GM13976 (cell line): ENCODE data around the gene ACVR1.

Experiments used
- DNase-seq: peaks from one replicate; pipeline ENCODE4 v3.0.0; 2012; ENCODE audit warnings: low spot score
- in situ Hi-C: fragments of 300-500 bp; cut with MboI; formaldehyde crosslinking; loops from one replicate; pipeline ENCODE4 v1.12.0; 2022; ENCODE audit warnings: low sequenced_read_pairs, mixed read lengths, inconsistent platforms; ENCODE audit not compliant: unreplicated experiment
- TF ChIP-seq, protein P1 (sequence below): IDR thresholded peaks from 2 replicates; pipeline ENCODE4 v1.5.1; 2012; ENCODE audit warnings: borderline replicate concordance, mild to moderate bottlenecking; ENCODE audit not compliant: insufficient read depth; ENCODE audit errors: extremely low read depth, missing control alignments, control extremely low read depth

Gene ACVR1

DNA sequence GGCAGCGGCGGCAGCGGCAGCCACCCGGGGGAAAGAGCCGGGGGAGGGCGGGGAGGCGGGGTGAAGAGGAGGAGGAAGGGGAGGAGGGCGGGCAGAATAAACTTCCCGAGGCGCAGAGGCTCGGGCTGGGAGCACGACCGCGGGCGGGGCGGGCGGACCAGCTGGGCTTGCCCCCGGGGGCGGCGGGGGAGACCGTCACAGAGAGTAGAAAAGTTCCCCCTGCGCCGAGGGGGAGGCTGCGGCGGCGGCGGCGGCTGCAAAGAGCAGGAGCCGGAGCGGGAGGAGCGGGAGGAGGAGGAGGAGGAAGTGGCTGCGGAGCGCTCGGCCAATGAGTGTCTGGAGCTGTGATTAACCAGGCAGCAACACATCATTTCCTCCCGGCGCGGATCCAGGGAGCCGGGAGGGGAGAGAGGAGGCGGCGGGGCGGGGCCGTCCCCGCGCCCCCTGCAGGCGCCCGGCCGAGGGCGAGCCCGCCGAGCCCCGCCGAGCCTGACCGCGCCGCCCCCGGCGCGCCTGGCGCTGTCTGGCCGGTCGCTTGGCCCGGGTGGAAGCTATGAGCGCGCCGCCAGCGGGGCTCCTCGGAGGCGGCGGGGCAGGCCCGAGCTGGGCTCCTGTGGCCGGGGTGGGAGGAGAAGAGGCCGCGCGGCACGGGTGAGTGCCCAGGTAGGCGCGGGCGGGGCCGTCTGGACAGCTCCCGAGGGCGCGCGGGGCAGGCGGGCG, at the start of gene ACVR1:
TSS of gene ACVR1 (minus strand) at position 265 of the 720 bp plus-strand sequence. CDS start 76,837 bp downstream, outside the sequence.
- in situ Hi-C loops = no loop called here
- DNase-seq = peak; percentile 86

DNA sequence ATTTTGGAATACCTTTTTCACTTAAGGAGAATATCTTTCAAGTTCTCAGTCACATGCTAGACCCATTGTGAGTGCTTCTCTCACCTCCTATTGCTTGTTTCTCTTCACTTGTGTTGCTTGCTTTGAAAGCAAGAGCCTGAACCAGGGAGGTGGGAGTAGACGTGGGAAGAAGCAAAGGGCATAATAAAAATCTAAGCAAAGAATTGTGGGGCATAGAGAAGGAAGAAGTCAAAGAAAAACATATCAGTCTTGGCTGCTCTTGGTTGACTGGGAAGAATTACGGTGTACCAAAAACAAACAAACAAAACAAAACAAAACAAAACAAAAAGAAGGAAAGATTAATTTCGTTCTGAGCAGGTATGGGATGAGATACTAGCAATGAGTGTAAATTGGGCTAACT, 48.9 kb upstream of the ACVR1 start:
- in situ Hi-C loops = no loop called here
- TF ChIP-seq, protein P1, sequence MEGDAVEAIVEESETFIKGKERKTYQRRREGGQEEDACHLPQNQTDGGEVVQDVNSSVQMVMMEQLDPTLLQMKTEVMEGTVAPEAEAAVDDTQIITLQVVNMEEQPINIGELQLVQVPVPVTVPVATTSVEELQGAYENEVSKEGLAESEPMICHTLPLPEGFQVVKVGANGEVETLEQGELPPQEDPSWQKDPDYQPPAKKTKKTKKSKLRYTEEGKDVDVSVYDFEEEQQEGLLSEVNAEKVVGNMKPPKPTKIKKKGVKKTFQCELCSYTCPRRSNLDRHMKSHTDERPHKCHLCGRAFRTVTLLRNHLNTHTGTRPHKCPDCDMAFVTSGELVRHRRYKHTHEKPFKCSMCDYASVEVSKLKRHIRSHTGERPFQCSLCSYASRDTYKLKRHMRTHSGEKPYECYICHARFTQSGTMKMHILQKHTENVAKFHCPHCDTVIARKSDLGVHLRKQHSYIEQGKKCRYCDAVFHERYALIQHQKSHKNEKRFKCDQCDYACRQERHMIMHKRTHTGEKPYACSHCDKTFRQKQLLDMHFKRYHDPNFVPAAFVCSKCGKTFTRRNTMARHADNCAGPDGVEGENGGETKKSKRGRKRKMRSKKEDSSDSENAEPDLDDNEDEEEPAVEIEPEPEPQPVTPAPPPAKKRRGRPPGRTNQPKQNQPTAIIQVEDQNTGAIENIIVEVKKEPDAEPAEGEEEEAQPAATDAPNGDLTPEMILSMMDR = no peak

More for the DNA sequence above, at the start of gene ACVR1:
- TF ChIP-seq, protein P1 = no peak

DNA sequence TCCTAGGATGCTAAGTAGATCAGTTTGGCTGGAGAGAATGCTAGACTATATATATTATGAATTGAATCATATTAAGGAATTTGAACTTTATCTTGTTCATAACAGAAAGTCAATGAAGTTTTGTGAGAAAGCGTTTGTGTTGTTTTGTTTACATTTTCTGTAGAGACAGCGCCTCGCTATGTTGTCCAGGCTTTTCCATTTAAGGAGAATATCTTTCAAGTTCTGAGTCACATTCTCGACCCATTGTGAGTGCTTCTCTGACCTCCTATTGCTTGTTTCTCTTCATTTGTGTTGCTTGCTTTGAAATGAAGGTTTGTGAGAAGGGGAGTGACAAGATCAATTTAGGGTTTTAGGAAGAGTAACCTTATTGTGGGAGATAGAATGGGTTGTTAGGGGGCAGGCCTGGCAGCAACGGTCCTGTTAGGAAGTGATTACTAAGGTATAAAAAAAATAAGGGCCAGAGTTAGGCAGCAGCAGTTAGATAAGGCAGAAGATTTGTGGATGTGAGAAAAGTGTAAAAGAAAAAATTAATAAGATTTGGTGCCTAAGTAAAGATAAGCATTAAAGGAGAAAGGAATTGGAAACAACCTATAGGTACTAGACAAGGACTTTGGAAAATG, 47.6 kb upstream of the ACVR1 start:
- in situ Hi-C loops = no loop called here
- DNase-seq = no peak
- TF ChIP-seq, protein P1 = no peak

More for the DNA sequence above, 48.9 kb upstream of the ACVR1 start:
- no peak for DNase-seq

DNA sequence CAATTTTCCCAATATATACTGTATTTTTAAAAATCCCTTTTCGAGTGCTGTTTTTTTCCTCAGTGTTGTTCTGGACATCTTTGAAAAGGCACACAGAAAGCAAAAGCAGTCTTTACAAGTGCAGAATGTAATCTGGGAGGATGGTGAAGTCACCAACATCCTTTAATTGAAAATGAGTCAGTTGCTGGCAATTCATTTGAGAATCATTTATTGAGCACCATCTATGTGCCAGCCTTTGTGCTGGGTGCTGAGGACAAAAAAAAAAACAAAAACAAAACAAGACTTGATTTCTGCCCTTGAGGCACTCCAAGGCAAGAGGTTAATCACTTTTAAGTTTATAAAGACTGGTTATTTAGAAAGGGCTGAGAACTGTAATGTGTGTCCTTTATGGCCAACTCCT, 46.7 kb upstream of the ACVR1 start:
- TF ChIP-seq, protein P1 = no peak
- in situ Hi-C loops = no loop called here
- no peak for DNase-seq

DNA sequence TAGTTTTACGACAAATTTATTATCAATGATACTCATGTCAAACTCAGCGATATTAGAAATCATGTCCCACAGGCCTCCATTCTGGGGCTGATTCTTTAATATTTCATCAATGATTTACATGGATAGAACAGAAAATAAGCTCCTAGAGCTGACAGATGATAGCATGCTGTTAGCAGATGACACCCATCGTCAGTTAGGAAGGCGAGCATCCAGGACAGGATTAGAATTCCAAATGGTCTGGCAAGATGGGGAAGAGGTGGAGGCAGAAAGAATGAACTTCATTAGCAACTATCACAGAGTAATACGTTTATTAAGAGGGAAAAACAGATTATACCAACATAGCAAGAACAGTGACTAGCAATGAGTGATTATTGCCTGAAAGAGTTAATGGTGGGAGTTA, 46.2 kb upstream of the ACVR1 start:
- in situ Hi-C loops = no loop called here
- DNase-seq = no peak
- TF ChIP-seq, protein P1 = no peak

DNA sequence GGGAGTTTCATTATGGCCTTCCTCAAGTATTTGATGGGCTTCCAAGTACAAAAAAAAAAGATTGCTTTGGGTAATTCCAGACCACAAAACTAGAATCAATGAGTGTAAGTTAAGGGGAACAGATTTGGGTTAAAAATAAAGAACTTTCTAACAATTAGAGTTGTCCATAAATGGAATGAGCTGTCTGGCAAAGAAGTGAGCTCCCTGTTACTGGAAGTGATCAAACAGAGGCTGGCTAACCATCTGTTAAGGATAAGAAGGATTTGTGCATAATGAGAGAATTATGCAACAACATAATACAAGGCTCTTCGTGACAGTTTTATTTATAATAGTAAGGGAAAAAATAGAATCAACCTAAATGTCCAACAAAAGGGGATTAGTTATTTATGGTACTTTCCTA, 44.6 kb upstream of the ACVR1 start:
- no peak for DNase-seq
- in situ Hi-C loops = no loop called here
- TF ChIP-seq, protein P1 = no peak
